HG02610 (cell line): ENCODE measurements around the gene FAM111B.

Experiments used
- ATAC-seq: cut with Tn5 transposase; IDR thresholded peaks from one replicate; pipeline ENCODE4 v1.9.1; 2021; ENCODE audit warnings: mild to moderate bottlenecking, moderate library complexity; ENCODE audit not compliant: unreplicated experiment

The FAM111B gene

GRCh38 chr11:59157433-59157832 is 50.4 kb downstream of the FAM111B start:
- no peak for ATAC-seq

GRCh38 chr11:59158206-59159068 is 51.4 kb downstream of the FAM111B start:
- ATAC-seq = peak; percentile 94

GRCh38 chr11:59164028-59164427 is 57.0 kb downstream of the FAM111B start:
- ATAC-seq = no peak

DNA sequence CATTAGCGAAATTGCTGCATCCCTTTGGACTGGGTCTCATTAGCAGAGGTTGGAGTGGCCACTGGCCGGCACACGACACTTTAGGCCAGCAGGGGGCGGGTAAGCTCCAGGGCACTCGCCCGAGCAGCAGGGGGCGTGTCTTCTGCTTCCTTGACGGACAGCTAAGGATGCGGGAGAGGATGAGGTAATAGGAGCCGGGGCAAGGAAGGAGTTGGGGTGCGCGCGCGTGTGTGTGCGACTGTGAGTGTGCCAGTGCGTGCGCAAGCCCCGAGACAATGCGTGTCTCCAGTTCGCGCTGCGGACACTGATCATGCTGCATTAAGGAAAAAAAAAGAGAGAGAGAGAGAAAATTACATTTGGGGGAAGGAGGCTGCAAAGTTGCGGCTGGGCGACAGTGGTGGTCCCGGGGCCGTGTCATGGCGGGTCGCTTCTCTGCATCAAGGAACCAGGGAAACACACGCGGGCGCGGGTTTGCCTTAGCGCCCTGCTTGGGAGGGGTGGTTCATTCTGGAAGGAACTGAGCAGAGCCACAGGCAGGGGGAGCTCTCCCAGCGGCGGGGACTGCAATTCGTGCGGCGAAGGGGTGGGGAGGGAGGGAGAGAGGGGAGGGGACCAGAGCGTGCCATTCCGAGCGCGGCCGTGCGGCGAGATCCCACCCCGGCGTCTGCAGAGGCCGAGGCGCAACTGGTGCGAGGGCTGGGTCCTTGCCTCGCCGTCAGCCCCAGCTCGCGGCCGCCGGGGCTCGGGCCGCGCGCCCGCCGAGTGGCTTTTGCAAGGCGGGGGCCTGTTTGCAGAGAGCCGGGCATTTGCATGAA is 64.7 kb downstream of the FAM111B start, which contains the start of gene DTX4:
DTX4 (plus strand) TSS at position 625 of the 815 bp plus-strand sequence. CDS start 464 bp downstream, outside the sequence.
- peak; percentile 65 for ATAC-seq

DNA sequence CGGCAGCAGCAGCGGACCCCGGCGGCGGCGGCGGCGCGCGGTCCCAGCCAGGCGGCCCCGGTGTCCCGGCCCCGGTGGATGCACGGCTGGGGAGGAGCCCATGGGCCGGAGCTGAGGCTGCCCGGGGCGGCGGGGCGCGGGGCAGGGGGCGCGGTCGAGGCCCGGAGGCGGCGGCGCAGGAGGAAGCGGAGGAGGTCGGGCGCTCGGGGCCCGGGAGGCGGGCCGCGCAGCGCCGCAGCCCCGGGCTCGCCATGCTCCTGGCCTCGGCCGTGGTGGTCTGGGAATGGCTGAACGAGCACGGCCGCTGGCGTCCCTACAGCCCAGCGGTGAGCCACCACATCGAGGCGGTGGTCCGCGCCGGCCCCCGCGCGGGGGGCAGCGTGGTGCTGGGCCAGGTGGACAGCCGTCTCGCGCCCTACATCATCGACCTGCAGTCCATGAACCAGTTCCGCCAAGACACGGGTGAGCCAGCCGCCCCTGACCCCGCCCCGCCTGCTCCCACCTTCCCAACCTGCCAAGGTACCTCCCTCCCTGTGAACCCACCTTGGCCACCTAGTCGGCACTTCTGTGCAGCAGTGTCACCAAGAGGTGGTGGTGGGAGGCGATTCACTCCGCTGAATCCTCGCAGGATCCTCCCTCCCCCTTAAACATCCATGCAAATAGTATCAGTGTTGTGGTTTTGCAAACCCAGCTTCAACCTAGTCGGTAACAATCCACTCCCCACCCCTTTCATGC is 65.5 kb downstream of the FAM111B start:
- ATAC-seq = peak; percentile 37

DNA sequence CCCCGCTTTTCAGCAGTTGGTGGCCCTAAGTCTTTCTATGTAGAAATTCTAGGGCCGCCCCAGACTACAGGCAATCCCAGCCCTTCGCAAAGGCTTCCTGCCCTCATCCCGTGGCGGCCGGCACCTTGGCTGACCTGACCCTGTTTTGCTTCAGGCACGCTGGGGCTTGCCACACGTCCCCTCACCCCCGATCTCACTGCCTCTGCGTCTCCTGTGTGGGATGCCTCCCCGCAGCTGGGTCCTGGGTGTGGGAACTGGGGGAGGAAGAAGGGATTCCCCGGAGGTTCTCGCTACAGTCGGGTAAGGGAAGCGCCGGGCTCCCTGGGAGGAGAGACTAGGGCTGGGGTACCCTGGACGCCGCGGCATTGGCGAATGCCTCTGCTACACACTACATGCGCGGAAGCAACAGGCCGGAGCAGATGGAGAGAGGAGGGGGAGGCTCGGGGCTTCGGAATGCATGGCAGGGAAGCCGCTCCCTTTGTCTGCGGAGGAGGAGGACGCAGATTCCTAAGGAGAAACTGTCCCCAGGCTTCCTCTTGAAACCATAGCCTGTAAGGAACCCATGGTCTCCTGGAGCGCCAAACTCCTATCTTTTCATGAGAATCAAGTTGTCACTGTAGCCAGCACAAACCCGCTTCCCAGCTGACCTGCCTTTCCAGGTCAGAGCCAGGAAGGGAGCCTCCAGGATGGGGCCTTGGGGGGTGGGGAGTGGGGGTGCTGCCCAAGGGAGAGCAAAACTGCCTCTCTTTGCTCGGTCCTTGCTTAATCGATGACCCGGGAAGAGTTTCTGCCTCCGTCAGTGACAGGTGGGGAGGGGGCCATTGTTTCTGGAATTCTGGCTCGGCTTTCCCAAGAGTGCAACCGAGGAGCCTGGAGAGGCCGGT is 66.3 kb downstream of the FAM111B start:
- peak; percentile 13 for ATAC-seq

DNA sequence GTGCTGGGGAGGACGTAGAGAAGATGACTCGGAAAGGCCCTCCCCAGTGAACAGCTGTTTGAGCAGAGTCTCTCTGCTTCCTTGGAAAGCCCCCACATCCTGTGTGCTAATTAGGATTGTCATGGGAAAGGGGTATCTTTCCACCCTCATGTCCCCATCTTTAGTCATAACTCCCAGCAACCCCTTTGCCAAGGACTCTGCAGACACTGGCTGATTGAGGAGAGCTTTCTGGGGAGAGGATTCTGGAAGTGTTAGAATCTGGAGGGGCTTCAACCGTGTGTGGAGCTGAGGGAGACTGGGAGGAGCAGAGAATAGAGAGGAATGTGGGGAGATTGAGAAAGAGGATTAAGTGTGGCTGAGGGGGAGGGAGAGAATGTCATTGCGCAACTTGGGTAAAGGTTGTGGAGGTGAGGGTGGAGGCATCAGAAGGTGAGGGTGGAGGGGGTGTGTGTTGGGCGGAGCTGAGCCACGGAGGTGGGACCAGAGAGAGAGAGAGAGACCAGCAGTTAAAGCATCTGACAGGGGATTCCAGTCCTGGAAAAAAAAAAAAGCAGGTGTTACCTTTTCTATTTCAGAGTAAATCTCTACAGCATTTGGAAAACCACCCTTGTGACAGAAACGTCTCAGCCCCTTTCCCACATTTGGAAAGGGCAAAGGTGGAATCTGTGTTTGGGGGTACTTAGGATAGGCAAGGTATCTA is 67.1 kb downstream of the FAM111B start:
- no peak for ATAC-seq

DNA sequence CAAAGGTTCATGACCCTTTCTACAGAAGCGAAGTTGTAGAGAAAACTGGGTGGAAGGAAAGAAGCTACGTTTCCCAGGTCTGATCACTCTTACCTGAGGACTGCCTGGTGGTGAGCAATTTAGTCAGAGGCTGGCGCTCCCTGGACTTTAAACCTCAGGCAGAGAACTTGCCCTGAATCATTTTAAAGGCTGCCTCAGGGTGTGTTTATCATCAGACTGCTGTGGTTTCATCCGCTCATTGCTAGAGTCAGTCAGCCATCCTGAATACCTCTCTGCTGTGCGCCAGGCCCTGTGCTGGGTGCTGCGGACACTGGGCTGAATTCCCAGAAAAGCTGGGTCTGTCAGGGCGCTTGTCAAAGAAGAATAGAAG is 67.6 kb downstream of the FAM111B start:
- ATAC-seq = no peak

GRCh38 chr11:59175091-59175501 is 68.1 kb downstream of the FAM111B start:
- no peak for ATAC-seq

GRCh38 chr11:59176330-59176729 is 69.3 kb downstream of the FAM111B start:
- no peak for ATAC-seq
